Activated CD4-positive, alpha-beta T cell treated with anti-CD3 and anti-CD28 coated beads, Interleukin-2, Interleukin-6, amounts not matched to agents 100 ng/mL and 50 ng/mL, durations not matched to agents 16 hours and 8 hours (primary cell): Measurements from ENCODE around the gene STK32C.
"Not testable (repeated sequence)": the region's sequence is repeated elsewhere in the genome, so short reads cannot be mapped to it uniquely, and the experiment has no call there.

Experiments used
- DNase-seq: peaks from one replicate; pipeline ENCODE4 v3.0.0-alpha.2; 2020

Gene STK32C

DNA sequence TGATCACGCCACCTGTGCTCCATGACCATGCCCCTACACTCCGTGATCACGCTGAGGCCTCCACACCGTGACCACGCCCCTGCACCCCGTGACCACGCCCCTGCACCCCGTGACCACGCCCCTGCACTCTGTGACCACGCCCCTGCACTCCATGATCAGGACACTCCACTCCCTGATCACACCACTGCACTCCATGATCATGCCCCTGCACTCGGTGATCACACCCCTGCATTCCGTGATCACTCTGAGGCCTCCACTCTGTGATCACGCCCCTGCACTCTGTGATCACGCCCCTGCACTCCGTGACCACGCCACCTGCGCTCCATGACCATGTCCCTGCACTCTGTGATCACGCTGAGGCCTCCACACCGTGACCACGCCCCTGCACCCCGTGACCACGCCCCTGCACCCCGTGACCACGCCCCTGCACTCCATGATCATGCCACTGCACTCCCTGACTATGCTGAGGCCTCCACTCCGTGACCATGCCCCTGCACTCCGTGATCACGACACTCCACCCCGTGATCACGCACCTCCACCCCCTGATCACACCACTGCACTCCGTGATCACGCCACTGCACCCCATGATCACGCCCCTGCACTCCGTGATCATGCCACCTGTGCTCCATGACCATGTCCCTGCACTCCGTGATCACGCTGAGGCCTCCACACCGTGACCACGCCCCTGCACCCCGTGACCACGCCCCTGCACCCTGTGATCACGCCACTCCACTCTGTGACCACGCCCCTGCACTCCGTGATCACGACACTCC lies 27.7 kb downstream of the STK32C start:
- no peak for DNase-seq

DNA sequence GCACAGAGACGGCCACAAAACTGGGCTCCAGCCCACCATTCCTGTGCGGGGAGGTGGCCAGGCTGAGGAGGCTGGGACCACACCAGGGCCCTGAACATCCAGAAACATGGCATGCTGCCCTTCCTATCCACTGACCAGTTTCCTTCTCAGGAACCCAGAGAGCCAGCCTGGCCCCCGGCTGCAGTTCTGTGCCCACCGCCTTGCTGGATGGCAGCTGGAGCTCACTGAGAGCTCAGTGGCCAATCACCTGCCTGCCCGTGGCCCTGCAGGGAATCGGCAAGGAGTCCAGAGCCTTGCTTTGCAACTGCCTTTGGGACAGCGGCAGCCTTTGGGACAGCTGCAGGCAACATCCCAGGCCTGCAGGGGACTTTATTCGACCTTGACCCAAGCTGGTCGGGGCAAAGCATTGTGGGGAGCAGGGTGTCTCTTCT lies 30.4 kb downstream of the STK32C start:
- no peak for DNase-seq

DNA sequence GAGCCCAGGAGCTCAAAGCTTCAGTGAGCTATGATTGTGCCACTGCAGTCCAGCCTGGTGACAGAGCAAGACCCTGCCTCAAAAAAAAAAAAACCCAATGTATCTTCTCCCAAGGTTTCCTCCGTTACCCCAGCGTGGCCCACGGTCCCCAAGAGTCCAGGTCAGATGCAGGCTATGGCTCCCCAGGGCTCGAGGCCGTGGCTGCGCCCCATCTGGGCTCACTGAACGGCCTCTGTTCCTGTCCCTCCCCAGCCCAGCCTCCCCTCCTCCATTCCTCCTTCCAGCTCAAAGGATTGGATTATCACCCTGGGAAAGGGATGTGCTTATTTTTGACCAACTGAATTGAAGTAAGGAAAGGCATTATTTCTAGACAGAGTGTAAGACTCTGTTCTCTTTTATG lies 31.0 kb downstream of the STK32C start:
- no peak for DNase-seq

DNA sequence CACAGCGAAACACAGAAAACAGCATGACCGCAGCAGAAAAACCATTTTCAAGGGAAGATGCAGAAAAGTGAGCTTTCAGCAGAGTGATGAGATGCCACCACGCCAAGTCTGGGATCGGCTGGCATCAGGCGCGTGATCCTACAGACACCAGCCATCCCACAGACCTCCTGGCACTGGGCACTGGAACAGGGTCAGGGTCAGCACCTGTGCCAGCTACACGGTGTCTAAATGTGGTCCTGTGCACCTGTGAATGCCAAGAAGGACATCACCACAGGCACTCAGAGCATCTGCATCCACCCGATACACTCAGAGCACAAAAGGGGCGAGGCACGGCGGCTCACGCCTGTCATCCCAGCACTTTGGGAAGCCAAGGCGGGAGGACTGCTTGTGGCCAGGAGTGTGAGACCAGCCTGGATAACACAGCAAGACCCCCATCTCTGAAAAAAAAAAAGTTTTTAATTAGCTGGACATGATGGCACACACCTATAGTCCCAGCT lies 31.5 kb downstream of the STK32C start:
- DNase-seq = no peak

DNA sequence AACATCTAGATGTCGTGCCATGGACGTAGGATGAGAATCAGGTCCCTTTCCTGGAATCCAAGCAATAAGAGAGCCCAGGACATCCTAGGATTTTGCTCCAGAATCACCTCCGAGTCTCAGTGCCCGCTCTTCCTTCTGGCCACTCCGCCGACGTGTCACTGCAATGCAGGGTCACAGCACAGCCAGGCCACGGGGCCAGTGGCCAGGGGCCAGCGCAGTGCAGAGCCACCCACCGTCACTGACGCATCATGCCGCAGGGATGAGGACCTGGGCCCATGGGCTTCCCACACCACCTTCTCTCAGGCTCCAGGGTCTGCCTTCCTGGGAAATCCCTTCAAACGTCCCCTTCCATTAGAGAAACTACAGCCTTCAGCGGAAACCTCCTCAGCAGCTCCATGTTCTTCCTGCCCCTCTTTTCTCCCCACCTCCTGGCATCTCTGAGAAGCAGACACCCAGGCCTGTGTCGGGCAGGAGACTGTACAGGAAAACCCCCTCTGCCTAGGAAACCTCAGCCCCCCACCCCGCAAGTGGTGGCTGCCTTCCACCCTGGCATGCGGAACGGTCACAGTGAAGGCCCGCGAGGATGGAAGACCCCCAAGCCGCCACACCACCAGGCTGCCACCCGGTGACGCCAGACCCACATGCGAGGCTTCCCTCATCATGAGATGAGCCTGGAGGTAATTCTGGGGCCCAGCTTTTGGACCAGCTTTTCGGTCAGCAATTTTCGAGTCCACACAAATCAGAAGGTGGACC lies 32.1 kb downstream of the STK32C start:
- DNase-seq = no peak

DNA sequence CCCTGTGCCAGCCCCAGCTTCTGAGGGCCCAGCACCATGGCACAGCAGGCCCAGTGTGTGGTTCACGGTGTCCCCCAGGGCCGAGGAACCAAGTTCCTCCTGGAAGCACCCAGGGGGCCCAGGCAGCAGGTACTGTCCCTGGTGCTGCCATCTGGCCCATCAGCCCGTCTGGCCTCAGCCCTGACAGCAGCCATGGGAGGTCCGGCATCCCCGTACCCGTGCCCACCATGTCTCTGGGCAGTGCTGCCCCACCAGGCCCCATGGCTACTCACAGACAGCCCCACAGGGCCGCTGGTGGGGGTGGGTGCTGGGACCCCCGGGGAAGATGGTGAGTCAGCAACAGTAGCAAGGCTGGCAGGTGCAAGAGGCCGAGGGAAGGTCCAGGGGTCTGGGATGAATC lies 32.8 kb downstream of the STK32C start:
- DNase-seq = no peak

DNA sequence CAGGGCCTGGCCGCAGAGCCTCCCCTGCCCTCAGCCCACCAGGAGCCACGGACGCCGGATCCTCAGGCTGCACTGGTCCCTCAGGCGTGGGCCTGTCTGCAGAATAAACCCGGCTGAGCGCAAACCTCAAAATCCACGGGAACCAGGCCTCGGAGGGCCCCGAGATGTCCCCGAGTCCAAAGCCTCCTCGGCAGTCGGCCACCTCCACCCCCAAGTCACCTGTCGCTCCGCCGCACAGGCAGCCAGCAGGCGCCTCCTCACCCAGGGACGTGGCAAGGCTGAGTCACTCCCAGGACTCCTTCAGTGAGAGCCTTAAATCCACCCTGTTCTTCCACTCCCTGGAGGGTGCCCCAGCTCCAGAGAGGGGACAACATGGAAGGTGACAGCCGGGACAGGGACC lies 33.2 kb downstream of the STK32C start:
- no peak for DNase-seq

DNA sequence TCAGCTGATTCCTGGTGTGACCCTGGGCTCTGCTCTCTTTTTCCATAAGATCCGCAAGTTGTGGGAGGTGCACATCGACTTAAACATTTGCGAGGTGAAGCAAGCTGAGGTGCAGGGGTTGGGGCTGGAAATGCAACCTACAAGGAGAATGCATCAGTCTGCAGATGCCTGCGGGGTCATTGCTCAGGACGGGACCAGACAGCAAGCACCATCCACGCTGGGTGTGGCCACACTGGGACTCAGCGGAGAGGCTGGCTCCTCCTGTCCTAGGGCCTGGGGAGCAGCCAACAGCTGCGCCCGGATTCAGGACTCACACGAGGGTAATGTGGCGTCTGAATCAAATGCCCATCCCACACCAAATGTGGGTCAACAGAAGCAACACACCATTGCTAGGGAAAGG lies 33.8 kb downstream of the STK32C start:
- no peak for DNase-seq

DNA sequence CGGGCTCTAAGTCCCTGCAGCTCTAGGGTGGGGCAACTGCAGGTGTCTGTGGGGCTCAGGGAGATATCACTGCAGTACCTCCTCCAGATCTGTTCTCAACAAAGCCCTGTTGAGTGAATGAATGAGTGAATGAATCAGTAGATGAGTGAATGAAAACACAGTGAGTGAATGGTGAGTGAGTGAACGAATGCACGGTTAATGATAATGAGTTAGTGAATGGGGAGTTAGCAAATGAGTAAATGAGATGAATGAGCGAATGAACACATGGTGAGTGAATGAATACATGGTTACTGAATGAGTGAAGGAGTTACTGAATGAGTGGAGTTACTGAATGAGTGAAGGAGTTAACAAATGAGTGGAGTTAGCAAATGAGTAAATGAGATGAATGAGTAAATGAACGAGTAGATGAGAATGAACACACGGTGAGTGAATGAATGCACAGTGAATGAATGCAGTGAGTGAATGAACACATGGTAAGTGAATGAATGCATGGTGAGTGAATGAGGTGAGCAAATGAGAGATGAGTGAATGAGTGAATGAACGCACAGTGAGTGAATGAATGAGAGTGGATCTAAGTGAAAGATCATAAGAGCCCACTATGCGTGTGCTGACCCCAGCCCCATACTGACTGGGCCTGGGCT lies 34.3 kb downstream of the STK32C start:
- no peak for DNase-seq

DNA sequence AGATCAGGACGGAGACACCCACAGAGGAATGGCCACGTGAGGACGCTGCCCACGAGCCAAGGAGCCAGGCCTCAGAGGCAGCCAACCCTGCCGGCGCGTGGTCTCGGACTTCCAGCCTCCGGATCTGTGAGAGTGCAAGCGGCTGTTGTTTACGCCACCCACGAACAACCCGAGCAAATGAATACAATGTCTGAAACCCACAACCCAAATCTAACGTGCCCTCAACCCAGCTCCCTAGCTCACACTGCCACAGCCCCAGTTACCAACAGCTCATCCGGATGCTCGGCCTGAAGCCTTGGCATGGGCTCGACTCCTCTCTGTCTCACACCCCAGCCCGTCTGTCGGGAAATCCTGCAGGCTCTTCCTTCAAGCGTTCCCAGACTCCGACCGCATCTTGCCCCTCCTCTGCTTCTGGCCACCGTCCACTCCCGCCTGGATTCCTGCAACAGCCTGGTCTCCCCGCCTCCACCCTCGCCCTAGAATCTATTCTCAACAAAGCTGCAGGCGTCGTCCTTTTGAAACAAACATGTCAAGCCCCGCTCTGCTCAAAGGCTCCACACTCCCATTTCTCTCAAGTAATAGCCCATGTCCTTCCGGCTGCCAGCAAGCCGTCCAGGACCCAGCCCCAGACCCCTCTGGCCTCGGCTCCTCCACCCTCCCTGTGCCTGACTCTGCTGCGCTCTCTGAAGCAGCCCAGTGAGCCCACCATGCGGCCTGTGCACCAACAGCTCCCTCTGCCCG lies 35.3 kb downstream of the STK32C start:
- no peak for DNase-seq

DNA sequence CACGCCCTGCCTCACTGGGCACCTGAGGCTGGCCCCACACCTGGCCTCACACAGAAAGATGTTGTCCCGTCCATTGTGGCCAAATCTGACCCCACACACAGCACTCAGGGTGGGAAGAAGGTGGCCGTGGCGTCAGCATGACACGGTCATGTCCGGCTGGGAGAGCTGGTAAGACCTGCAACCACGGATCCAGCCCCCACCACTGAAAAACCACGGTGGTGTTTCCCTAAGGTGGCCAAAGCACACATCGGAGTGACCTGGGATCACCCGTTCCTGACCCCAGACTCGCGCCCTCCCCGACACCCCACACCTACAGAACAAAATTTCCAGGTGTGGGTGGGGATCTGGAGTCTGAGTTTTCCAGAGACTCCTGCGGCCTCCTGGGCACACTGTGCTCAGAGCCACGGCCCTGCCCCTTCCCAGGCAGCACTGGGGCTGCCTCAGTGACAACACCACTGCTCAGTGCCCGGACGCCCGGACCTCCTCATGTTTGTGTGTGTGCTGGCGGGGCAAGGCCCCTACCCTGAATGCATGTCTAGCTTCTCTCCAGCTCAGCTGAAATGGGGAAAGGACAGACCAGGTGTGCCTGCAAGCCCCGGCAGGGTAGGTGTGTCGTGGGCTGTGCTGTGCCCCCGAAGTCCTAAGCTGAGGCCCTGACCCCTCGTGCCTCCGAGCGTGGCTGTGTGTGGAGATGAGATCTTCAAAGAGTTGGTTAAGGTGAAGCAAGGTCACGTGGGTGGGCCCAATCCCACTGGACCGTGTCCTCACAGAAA lies 36.1 kb downstream of the STK32C start:
- no peak for DNase-seq

DNA sequence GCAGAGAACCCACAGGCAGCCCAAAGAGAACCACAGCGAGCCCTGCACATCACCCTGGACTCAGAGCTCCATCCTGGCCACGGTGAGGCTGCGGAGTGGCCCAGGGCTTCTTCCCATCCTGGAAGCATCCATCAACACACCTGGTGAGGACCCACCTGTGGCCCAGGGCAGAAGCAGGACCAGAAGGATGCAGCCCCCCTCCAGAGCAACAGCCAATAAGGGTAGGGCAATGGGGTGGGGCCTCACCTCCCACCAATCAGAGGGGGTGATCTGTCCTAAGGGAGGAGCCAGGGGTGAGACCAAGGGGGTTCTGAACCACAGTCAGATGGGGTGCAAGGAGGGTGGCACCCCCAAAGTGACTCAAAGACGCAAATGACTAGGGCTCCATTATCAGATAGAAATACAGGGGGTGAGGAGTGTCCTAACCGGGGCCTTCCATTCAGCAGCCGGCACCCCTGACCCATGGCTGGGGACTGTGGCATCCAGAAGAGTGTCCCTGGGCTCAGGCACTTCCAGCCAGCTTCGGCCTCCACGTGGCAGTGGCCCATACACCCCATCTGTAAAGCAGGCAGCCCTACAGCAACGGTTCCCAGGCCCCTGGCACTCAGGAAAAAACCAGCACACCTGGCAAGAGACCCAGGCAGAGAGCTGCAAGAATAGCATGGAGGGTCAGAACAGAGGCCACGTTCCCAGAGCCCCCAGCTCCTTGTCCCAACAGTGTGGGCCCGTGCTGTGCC lies 36.9 kb downstream of the STK32C start:
- DNase-seq = no peak

DNA sequence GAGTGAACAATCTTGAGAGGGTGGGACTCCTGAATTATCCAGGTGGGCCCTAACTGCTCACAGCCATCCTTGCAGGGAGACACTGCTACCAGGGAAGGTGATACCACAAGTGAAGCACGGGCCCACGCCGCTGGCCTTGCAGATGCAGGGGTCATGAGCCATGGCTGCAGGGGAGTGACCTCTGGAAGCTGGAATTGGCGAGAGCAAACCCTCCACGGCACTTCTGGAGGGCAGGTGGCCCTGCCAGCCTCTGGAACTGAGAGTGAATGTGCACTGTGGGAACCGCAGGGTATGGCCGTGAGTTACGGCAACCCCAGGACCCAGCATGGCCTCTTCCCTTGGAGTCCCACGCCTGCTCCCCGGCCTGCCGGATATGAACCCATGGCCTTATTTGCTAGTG lies 37.5 kb downstream of the STK32C start:
- no peak for DNase-seq

DNA sequence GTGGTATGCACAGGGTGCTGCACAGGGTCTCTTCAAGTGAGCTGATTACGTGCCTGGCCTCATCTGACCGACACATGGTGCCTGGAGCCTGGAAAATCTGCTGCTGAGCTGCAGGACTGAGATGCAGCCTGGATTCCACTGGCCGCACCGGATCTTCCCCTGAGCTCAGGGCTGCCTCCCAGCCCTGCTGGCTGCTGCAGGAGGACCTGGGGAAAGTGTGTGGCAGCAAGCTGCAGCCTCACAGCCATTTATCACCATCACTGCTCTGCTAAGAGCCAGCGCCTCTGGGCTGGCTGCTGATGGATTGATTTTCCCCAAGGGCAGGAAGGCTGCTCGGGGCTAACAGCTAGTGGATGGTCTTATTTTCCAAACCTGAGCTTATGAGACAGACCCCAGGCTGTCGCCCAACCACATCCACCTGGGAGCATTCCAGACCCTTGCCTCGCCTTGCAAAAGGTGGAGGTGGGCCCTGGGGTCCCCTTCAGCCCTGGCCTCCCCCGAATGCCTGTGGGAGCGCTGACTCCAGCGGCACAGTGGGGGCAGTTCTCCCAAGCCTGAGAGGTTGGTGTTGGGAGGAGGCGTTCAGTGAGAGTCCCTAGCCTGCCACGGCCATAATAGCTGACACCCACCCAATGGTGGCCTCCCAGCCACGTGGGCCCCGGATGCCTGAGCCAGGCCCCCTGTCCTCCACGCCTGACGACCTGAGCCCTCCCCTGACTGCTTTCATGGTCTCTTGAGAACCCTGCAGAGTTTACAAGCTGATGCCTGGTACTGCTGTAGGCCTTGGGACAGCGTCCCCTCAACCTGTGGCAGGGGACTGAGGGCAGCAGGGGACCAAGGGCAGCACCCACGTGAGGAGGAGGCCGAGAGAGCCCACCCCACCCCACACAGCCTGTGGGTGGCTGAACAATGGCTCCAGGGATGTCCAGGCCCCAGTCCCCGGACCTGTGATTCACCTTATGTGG lies 38.2 kb downstream of the STK32C start:
- no peak for DNase-seq

DNA sequence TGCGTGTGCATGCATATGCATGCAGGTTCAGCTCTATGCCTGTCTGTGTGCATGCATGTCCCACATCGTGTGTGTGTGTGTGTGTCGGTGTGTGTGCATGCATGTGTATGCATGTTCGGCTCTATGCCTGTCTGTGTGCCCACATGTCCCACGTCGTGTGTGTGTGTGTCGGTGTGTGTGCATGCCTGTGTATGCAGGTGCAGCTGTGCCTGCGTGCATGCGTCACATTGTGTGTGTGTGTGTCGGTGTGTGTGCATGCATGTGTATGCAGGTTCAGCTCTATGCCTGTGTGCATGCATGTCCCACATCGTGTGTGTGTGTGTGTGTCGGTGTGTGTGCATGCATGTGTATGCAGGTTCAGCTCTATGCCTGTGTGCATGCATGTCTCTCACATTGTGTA lies 39.8 kb downstream of the STK32C start:
- DNase-seq = not testable (repeated sequence)

DNA sequence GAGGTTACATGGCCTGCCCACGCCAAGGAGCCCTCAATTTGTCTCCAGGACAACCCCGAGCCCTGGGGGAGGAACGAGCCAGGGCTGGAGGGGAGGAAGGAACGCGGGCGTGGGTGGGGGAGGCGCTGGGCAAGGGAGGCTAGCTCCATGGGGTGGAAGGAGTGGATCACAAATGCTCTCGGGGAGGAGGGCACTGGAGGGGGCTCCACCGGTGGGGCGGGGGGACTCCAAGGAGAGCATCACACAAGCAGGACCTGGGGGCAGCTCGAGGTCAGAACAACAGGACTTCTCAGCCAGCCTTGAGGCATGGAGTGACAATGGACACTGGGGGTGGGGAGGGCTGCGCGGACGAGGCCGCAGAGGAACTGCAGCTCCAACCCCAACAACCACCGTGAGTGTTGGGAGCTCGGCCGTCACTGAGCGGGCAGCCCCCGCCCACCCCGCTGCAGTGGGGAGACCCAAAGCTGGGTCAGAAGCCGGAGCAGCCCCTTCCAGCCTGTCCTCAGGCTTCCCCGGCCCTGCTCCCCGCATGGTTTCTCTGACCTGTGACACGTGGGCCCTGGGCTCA lies 41.1 kb downstream of the STK32C start:
- no peak for DNase-seq

DNA sequence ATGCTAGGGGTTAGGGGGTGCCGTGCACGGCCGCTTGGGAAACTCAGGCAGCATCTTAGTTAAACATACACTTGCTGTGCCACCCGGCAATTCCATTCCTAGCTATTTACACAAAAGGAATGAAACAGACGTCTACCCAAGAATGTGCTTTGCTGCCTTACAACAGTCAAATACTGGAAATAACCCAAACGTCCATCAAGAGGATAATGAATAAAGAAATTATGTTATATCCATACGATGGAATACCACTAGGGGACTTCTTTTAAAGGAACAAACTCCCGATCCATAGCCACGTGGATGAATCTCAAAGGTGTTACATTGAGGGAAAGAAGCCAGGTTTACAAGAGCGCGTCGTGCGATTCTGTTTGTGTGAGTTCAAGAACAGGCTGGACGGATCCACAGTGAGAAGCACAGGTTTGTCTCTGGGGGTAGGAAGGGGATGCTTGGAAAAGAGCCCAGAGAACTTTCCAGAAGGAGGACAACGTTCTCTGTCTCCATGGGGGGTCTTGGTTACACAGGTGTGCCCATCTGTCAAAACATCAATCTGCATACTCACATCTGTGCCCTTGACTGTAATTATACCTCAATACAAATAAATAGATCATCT lies 41.8 kb downstream of the STK32C start:
- DNase-seq = no peak

DNA sequence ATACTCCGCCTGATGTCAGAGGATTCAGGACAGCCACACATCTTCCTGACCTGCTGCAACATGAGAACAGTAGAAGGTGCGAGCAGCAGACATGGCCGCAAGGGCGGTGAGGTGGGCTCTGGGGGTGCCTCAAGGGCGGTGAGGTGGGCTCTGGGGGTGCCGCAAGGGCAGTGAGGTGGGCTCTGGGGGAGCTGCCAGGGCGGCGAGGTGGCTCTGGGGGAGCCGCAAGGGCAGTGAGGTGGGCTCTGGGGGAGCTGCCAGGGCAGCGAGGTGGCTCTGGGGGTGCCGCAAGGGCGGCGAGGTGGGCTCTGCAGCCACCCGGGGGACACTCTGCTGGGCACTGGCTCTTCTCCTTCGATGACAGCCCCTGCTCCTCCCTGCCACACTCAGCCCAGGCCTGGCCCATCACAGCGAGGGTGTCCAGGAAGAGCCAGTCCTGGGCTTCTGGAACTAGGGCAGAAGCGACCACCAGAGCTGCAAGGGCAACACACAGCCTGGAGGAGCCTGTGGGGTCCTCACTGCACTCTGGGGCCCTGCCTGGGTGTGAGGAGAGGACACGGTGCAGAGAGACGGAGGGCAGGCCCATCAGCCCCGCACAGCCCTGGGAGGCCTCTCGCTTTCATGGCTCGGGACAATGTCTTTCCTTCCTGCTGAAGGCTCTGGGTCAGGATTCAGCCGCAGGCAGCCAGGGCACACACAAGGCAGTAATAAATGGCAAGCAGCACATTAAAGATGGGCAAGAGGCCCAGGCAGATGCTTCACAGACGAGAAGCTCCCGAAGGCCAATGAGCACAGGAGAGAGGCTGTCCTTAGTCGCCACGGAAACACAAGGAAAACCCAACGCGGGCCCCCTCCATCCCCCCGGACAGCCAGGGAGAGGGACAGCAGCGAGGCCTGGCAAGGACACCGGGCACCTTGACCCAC lies 42.5 kb downstream of the STK32C start:
- DNase-seq = no peak
